ENCODE measurements around the gene ALMS1.
"Not testable (repeated sequence)": the region's sequence is repeated elsewhere in the genome, so short reads cannot be mapped to it uniquely, and the experiment has no call there.

ALMS1 gene

GRCh38 chr2:73385504-73386341 lies at the start of gene ALMS1:
Gene ALMS1 (plus strand): TSS chr2:73385836. CDS start chr2:73385869, 33 bp downstream.
- peak; percentile 90 for DNase-seq (ENCODE audit: low spot score)

DNA sequence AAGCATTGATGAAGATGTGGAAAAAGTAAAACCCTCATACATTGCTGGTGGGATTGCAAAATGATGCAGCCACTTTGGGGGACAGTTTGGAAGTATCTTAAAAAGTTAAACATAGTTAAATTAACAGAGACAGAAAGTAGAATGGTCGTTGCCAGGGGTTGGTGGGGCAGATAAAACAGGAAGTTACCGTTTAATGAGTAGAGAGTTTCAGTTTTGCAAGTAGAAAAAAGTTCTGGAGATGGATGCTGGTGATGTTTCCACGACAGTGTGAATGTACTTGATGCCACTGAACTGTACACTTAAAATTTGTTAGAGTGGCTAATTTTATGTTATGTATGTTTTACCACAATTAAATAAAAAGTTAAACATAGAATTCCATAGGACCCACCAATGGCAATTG lies 47.8 kb upstream of the ALMS1 start:
- DNase-seq (ENCODE audit: low spot score) = no peak

GRCh38 chr2:73339201-73339600 lies 46.4 kb upstream of the ALMS1 start:
- DNase-seq (ENCODE audit: low spot score) = no peak

DNA sequence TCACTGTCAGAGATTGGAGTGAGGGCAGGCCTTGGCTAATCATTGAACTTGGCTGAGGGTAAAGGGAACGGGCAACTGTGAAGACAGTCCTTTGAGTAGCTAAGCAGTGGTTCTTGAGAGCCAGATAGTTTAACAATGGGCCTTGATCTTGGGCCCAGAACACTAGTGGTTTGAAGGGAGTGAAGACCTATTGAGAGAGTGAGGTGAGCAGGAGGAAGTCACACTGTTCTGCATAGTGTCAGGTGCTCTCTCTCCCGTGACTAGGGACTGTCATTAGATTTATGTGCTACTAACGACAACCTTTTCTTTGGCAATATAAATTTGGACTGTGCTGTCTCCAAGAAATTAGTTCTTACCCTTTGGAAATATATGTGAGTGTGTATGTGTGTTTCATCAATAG lies 44.6 kb upstream of the ALMS1 start:
- DNase-seq (ENCODE audit: low spot score) = no peak

- DNase-seq (ENCODE audit: low spot score) = no peak
Observed at GRCh38 chr2:73343992-73344391, 41.6 kb upstream of the ALMS1 start.

GRCh38 chr2:73344747-73345146 lies 40.9 kb upstream of the ALMS1 start:
- not testable (repeated sequence) for DNase-seq (ENCODE audit: low spot score)

DNA sequence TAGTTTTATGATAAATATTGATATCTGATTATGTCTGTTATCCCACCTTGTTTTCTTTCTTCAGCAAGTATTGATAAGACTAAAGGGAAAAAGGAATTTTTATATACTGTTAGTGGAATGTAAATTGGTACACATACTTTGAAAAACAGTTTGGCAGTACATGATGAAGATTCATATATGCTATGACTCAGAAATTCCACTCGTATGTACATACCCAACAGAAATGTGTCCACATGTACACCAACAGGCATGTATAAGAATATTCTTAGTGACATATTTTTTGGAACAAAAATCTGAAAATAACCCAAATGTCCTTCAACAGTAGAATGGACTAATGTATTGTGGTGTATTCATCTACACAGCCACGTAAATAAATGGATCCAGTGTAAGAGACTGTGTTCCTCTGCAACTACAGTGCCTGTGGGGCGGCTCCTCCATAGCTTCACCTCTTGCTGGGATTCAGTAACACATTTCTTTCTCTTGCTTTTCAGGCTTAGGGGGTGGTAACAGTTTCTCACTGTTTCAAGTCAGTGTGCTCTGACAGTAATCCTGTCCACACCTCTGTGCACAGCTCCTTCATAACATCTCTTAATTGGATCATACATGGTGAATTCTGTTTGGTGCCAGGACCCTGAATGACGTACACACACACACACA lies 35.5 kb upstream of the ALMS1 start:
- no peak for DNase-seq (ENCODE audit: low spot score)

DNA sequence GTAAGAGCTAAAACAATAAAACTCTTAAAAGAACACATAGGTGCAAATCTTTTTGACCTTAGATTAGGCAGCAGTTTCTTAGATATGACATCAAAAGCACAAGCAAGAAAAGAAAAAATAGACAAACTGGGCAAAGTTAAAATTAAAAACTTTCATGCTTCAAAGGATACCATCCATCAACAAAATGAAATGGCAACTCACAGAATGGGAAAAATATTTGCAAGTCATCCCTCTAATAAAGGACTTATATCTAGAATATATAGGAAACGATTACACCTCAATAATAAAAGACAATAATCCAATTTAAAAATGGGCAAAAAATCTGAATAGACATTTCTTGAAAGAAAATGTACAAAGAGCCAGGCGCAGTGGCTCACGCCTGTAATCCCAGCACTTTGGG lies 29.5 kb upstream of the ALMS1 start:
- no peak for DNase-seq (ENCODE audit: low spot score)

DNA sequence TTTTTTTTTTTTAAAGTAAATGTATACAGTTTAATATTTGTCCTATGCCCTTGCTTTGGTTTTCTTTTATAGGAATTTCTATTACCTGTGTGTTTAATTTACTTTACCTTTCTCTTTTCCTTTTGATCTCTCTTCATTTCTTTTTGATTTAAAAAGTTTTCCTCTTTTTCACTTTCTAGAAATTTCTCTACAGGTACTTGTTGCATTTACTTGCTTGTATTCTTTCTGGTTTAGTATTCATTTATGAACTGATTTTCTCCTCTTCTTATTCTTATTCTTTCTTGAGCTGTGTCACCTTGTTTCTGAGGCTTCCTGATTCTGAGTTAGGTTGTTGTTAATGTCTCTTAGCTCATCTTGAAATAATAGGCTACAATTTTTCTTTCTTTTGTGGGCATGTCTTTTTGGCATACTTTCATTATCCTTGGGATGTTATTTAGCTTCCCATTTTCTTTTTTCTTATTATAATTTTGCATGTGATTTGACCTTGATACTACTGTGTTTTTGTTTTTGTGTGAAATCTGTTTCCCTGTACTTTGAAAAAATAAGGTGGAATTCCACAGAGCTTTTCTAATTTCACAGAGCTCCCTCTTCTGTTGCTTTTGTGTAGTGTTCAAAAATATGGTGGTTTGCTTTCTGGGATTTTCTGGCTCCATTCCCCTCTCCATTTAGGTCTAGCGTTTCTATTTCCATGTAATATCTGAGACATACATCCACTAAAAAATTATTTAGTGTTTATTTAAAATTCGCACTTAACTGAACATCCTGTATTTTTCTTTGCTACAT lies 25.5 kb upstream of the ALMS1 start:
- DNase-seq (ENCODE audit: low spot score) = peak; percentile 9

DNA sequence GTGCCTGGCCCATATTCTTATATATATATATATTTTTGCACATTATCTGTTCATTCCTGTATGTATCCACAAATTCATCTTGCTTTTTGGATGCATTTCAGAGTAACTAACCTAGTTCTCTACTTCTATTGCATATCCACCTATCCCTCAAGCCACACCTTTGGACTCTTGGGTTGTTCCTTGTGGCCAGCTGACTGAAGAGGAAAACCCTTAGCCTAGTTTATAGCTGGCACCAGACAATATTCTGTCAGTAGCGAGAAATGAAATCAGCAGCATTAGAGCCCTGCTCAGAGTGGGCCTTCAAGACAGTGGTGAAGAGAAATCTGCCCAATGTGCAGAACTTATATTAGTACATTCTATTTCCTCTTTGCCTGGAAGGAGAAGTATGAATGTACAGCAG lies 19.6 kb upstream of the ALMS1 start:
- DNase-seq (ENCODE audit: low spot score) = no peak

DNA sequence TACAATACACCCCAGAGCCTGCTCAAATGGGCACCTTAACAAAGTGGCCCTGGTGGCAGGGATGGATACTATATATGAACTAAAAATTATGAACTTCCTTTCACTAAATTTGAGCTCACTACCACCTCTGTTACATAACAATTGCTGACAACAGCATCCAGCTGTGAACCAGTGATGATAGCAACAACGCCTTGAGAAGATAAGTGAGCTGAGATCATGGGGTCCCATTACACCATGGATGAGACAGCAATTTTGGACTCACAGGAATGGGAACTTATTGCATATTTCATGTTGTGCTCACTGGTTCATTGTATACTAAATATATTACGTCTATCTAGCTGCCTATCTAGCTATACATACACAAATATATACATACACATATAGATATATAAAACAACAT lies 16.9 kb upstream of the ALMS1 start:
- no peak for DNase-seq (ENCODE audit: low spot score)

GRCh38 chr2:73370348-73370747 lies 15.3 kb upstream of the ALMS1 start:
- DNase-seq (ENCODE audit: low spot score) = no peak

DNA sequence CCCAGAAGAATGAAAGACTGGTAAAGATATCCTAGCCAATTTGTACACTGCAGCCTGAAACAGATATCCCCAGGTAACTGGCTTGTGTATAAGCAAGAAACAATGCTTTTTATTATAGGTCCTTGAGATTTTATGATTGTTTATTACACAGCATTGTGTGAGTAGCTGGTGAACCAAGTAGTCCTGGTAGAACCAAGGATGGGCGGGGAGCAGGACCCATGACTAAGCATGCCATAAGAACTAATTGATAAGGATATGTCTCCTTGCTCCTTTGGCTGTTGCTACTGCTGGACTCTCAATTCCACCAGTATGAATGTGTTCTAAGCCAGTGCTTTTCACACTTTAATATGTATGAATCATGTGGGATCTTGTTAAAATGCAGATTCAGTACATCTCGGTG lies 12.3 kb upstream of the ALMS1 start:
- DNase-seq (ENCODE audit: low spot score) = no peak

DNA sequence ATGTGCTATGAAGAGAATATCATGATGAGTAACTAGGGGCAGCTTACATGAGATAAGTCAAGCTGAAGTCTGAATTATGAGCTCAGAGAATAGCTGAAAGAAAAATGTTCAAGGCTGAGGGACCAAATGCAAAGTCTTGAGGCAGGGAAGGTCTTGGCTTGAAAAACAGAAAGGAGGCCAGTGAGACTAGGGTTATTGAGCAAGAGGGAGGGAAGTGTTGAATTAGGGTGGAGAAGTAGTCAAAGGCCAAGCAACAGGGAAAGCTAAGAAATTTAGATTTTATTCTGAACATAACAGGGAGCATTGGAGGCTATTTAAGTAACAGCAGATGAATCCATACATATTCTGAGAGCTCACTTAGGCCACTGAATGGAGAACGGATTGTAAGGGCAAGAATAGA lies 11.4 kb upstream of the ALMS1 start:
- no peak for DNase-seq (ENCODE audit: low spot score)

DNA sequence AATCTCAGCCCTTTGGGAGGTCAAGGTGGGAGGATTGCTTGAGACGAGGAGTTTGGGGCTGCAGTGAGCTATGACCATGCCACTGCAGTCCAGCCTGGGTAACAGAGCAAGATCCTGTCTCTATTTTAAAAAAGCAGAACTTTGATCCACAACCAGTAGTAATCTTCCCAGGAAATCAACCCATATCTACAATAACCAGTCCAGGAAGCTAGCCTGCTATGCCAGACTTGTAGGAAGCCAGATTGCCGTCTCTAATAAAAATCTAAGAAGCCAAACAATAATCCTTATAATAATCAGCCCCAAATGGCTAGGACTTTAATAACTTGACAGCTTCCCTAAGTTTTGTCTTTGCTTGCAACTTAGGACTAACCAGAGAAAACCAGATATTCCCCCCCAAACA lies 9.0 kb upstream of the ALMS1 start:
- no peak for DNase-seq (ENCODE audit: low spot score)

- DNase-seq (ENCODE audit: low spot score) = no peak
Observed at GRCh38 chr2:73383036-73383435, 2.6 kb upstream of the ALMS1 start.

GRCh38 chr2:73385123-73385503 lies 523 bp upstream of the ALMS1 start:
- peak; percentile 36 for DNase-seq (ENCODE audit: low spot score)

DNA sequence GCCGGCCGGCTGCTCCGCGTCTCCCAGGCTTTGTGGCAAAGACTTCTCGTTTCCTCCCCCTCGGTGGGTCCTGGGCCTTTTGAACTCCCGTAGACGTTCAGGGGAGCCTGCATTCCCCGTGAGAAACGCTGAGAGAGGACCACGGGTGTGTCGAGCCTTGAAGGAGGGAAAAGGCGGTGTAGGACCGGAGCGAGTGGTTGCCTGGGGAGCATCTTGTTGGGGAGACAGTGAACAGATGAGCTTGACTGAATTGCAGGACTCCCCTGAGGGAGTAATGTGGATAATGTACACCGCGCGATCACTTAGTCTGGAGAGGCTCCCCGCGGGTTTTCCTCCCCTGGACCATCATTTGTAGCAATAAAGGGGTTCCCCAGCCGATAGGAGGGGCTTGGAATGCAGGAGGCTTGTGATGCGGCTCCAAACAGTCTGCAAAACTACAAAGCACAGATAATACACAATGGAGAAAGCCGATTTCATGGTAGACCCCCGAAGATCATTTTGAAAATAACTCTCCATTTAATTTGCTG lies 769 bp downstream of the ALMS1 start:
- no peak for DNase-seq (ENCODE audit: low spot score)

- peak; percentile 2 for DNase-seq (ENCODE audit: low spot score)
Observed at GRCh38 chr2:73386894-73387636, 1.4 kb downstream of the ALMS1 start.

- no peak for DNase-seq (ENCODE audit: low spot score)
Observed at GRCh38 chr2:73402386-73403103, 16.9 kb downstream of the ALMS1 start.

- no peak for DNase-seq (ENCODE audit: low spot score)
Observed at GRCh38 chr2:73403237-73403636, 17.6 kb downstream of the ALMS1 start.

Measured in pons (tissue), 1 donor.